H54 (cell line): ENCODE measurements around the gene TEAD4.

ENCODE experiments used
- DNase-seq: peaks from one replicate; pipeline ENCODE4 v3.0.0; 2011; ENCODE audit warnings: low spot score, mixed read lengths; ENCODE audit not compliant: insufficient read length
- FAIRE-seq: peaks from 3 replicates; lab custom pipeline; 2011; peaks lifted over from hg19 to GRCh38; lab: Jason Lieb, UNC
- POLR2A ChIP-seq: IDR thresholded peaks from 2 replicates; pipeline ENCODE4 v1.6.1; 2011; ENCODE audit warnings: low read depth, mild to moderate bottlenecking, low read length

TEAD4 gene

GRCh38 chr12:3071710-3072109, 112.5 kb downstream of the TEAD4 start:
- DNase-seq = no peak
- no peak for FAIRE-seq
- TF ChIP-seq POLR2A = no peak

GRCh38 chr12:3073438-3074250, 114.4 kb downstream of the TEAD4 start:
- no peak for TF ChIP-seq POLR2A
- peak; percentile 72 for FAIRE-seq
- peak; percentile 79 for DNase-seq

GRCh38 chr12:3075315-3075714, 116.1 kb downstream of the TEAD4 start:
- no peak for TF ChIP-seq POLR2A
- DNase-seq (no peak), FAIRE-seq (no peak)

GRCh38 chr12:3076730-3077571, 117.8 kb downstream of the TEAD4 start, which contains the start of gene TSPAN9:
Gene TSPAN9 (plus strand): TSS chr12:3077379. CDS start chr12:3201194, 123,815 bp downstream.
- TF ChIP-seq POLR2A = peak; percentile 84
- DNase-seq (peak; percentile 91), FAIRE-seq (no peak)

- DNase-seq (no peak), FAIRE-seq (no peak)
- TF ChIP-seq POLR2A = no peak
These were observed 118.4 kb downstream of the TEAD4 start for GRCh38 chr12:3077572-3078081.

- TF ChIP-seq POLR2A = no peak
- no peak for DNase-seq
- FAIRE-seq = no peak
These were observed 119.1 kb downstream of the TEAD4 start for GRCh38 chr12:3078086-3078820.

- FAIRE-seq (no peak), DNase-seq (no peak)
- no peak for TF ChIP-seq POLR2A
These were observed 121.9 kb downstream of the TEAD4 start for GRCh38 chr12:3081091-3081490.

- TF ChIP-seq POLR2A = no peak
- FAIRE-seq = no peak
- no peak for DNase-seq
These were observed 122.7 kb downstream of the TEAD4 start for GRCh38 chr12:3081886-3082285.

- no peak for FAIRE-seq
- DNase-seq = no peak
- TF ChIP-seq POLR2A = no peak
These were observed 124.2 kb downstream of the TEAD4 start for GRCh38 chr12:3083241-3083920.

- TF ChIP-seq POLR2A = no peak
- no peak for FAIRE-seq
- DNase-seq = no peak
These were observed 124.7 kb downstream of the TEAD4 start for GRCh38 chr12:3083921-3084347.

GRCh38 chr12:3084742-3085141, 125.5 kb downstream of the TEAD4 start:
- no peak for TF ChIP-seq POLR2A
- DNase-seq (no peak), FAIRE-seq (no peak)

- DNase-seq (no peak), FAIRE-seq (no peak)
- TF ChIP-seq POLR2A = no peak
These were observed 126.3 kb downstream of the TEAD4 start for GRCh38 chr12:3085341-3086139.
